ENCODE measurements around the gene MAST2.

The MAST2 gene

GRCh38 chr1:45785583-45785982 is 17.8 kb upstream of the MAST2 start:
- TF ChIP-seq ISL1 (CRISPR knock-in tag; IDR thresholded peaks at IDR 0.05) (no peak), BACH2 (CRISPR knock-in tag; IDR thresholded peaks at IDR 0.05; ENCODE audit: borderline replicate concordance) (no peak), RARB (CRISPR knock-in tag; IDR thresholded peaks at IDR 0.05) (no peak), CSDC2 (CRISPR knock-in tag; IDR thresholded peaks at IDR 0.05) (no peak), POU6F1 (CRISPR knock-in tag; IDR thresholded peaks at IDR 0.05; ENCODE audit: borderline replicate concordance, low read depth) (no peak), TOX (CRISPR knock-in tag; IDR thresholded peaks at IDR 0.05; ENCODE audit: borderline replicate concordance) (no peak), ZFP3 (CRISPR knock-in tag; IDR thresholded peaks at IDR 0.05) (no peak), TSHZ2 (CRISPR knock-in tag; IDR thresholded peaks at IDR 0.05) (no peak), PATZ1 (CRISPR knock-in tag; IDR thresholded peaks at IDR 0.05; ENCODE audit: borderline replicate concordance) (no peak), CSRNP3 (CRISPR knock-in tag; IDR thresholded peaks at IDR 0.05) (no peak), ESRRG (CRISPR knock-in tag; IDR thresholded peaks at IDR 0.05) (no peak), CREB5 (CRISPR knock-in tag; IDR thresholded peaks at IDR 0.05; ENCODE audit: low read depth) (no peak), TCF4 (CRISPR knock-in tag; IDR thresholded peaks at IDR 0.05; ENCODE audit: borderline replicate concordance) (no peak), ZNF565 (CRISPR knock-in tag; conservative IDR thresholded peaks at IDR 0.05; ENCODE audit: low read depth) (no peak), ZC3H10 (CRISPR knock-in tag; IDR thresholded peaks at IDR 0.05) (no peak)
- no peak for ATAC-seq

- TF ChIP-seq CSRNP3 (CRISPR knock-in tag; IDR thresholded peaks at IDR 0.05) (no peak), POU6F1 (CRISPR knock-in tag; IDR thresholded peaks at IDR 0.05; ENCODE audit: borderline replicate concordance, low read depth) (no peak), TSHZ2 (CRISPR knock-in tag; IDR thresholded peaks at IDR 0.05) (no peak), ZC3H10 (CRISPR knock-in tag; IDR thresholded peaks at IDR 0.05) (no peak), ZNF8 (CRISPR knock-in tag; IDR thresholded peaks at IDR 0.05) (no peak), BACH2 (CRISPR knock-in tag; IDR thresholded peaks at IDR 0.05; ENCODE audit: borderline replicate concordance) (no peak), CSDC2 (CRISPR knock-in tag; IDR thresholded peaks at IDR 0.05) (no peak), SNAI2 (CRISPR knock-in tag; IDR thresholded peaks at IDR 0.05) (no peak)
- ATAC-seq = no peak
These were observed 15.5 kb upstream of the MAST2 start for GRCh38 chr1:45787905-45788304.

Data from SK-N-SH treated with all-trans-retinoic acid at 6 μM for 48 hours (cell line).